Neutrophil (primary cell): ENCODE results near the gene PALD1.

ENCODE experiments used
- H3K27ac ChIP-seq: fragments of 200-600 bp; sonication (generic); 2 replicates; pipeline ENCODE4 v1.5.1; 2016; ENCODE audit warnings: mild to moderate bottlenecking, moderate library complexity
- H3K27me3 ChIP-seq: fragments of 200-600 bp; sonication (generic); 2 replicates; pipeline ENCODE4 v1.6.0; 2016; ENCODE audit warnings: mild to moderate bottlenecking
- H3K36me3 ChIP-seq: fragments of 200-600 bp; sonication (generic); 2 replicates; pipeline ENCODE4 v1.5.1; 2017
- H3K4me1 ChIP-seq, 2 experiments: fragments of 200-600 bp in 1 of 2; sonication (generic) in 1 of 2; 1 replicate in 1 of 2; 2 replicates in 1 of 2; pipeline versions ENCODE4 v1.5.1 to v1.6.1; 2013 to 2016; ENCODE audit warnings: low read depth in 1 of 2, low read length in 1 of 2, mild to moderate bottlenecking in 1 of 2, moderate library complexity in 1 of 2; ENCODE audit not compliant: control insufficient read depth in 1 of 2, insufficient read depth in 1 of 2
- H3K4me3 ChIP-seq, 2 experiments: fragments of 200-600 bp in 1 of 2; sonication (generic) in 1 of 2; 1 replicate in 1 of 2; 2 replicates in 1 of 2; pipeline ENCODE4 v1.5.1; 2013 to 2016; ENCODE audit warnings: low read depth in 1 of 2, low read length in 1 of 2, mild to moderate bottlenecking in 1 of 2, moderate library complexity in 1 of 2
- H3K9me3 ChIP-seq: fragments of 200-600 bp; sonication (generic); 2 replicates; pipeline ENCODE4 v1.5.1; 2016
- TF ChIP-seq, protein P1 (sequence below): fragments of 200-600 bp; sonication (generic); IDR thresholded peaks from 2 replicates; pipeline ENCODE4 v1.5.1; 2016; ENCODE audit warnings: antibody characterized with exemption

Gene PALD1

DNA sequence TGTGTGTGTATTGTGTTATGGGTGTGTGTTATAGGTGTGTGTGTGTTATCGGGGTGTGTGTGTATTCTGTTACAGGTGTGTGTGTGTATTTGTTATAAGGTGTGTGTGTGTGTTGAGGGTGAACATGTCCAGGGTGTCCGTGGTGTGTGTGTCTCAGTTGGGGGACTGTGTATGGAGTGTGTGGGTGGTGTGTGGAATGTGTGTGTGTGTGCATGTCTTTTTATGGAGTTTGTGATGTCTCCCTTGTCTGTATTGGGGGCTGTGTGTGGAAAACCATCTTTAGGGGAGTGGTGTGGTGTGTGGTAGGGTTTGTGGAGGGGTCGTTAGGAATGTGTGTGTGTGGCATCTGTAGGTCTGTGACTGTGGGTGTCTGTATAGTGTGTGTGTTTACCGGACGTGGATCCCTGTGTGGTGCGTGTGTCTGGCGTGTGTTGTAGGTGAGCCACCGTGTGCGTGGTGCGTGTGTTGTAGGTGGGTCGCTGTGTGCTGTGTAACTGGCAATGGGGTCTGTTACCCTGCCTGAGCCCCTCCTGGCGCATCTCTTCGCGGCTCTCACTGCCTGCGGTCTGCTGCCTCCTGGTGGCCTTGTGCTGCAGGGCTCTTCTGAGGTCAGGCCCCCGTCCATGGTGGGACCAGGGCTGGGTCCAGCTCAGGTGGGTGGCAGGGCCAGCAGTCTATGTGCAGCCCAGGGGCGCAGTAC, 61.7 kb downstream of the PALD1 start:
- no peaks in the 10 kb centered on the region for H3K4me1 ChIP-seq

DNA sequence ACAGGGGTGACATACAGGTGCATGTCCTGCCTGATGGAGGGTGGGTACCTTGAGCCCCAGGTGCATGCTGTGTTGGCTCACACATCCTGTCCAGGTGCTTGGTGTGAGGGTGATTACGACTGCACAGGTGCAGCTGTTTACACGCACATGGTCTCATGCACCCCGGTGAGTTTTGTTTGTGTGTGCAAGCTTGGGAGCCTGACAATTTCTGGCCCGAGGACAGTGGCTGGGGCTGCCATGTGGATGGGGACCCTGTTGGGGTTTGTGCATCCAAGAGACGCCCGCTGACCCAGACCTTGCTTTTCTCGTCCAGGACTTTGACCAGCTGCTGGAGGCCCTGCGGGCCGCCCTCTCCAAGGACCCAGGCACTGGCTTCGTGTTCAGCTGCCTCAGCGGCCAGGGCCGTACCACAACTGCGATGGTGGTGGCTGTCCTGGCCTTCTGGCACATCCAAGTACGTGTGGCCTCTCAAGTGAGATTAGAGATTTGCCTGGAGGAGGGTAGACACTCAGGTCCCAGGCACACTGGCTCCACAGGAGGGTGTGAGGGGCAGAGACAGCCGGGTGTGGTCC, 62.3 kb downstream of the PALD1 start:
- Histone ChIP-seq H3K9me3 (no peaks in the 10 kb centered on the region), H3K4me3 (no peak overlapping the region), H3K27me3 (no peaks in the 10 kb centered on the region), H3K4me1 (no peaks in the 10 kb centered on the region), H3K27ac (no peak overlapping the region), H3K36me3 (no peaks in the 10 kb centered on the region)
- TF ChIP-seq, protein P1, sequence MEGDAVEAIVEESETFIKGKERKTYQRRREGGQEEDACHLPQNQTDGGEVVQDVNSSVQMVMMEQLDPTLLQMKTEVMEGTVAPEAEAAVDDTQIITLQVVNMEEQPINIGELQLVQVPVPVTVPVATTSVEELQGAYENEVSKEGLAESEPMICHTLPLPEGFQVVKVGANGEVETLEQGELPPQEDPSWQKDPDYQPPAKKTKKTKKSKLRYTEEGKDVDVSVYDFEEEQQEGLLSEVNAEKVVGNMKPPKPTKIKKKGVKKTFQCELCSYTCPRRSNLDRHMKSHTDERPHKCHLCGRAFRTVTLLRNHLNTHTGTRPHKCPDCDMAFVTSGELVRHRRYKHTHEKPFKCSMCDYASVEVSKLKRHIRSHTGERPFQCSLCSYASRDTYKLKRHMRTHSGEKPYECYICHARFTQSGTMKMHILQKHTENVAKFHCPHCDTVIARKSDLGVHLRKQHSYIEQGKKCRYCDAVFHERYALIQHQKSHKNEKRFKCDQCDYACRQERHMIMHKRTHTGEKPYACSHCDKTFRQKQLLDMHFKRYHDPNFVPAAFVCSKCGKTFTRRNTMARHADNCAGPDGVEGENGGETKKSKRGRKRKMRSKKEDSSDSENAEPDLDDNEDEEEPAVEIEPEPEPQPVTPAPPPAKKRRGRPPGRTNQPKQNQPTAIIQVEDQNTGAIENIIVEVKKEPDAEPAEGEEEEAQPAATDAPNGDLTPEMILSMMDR = no peak

More for the DNA sequence above, 61.7 kb downstream of the PALD1 start:
- Histone ChIP-seq H3K27me3 (no peaks in the 10 kb centered on the region), H3K9me3 (no peaks in the 10 kb centered on the region), H3K27ac (no peak overlapping the region), H3K36me3 (no peaks in the 10 kb centered on the region), H3K4me3 (no peak overlapping the region)
- TF ChIP-seq, protein P1 = no peak

DNA sequence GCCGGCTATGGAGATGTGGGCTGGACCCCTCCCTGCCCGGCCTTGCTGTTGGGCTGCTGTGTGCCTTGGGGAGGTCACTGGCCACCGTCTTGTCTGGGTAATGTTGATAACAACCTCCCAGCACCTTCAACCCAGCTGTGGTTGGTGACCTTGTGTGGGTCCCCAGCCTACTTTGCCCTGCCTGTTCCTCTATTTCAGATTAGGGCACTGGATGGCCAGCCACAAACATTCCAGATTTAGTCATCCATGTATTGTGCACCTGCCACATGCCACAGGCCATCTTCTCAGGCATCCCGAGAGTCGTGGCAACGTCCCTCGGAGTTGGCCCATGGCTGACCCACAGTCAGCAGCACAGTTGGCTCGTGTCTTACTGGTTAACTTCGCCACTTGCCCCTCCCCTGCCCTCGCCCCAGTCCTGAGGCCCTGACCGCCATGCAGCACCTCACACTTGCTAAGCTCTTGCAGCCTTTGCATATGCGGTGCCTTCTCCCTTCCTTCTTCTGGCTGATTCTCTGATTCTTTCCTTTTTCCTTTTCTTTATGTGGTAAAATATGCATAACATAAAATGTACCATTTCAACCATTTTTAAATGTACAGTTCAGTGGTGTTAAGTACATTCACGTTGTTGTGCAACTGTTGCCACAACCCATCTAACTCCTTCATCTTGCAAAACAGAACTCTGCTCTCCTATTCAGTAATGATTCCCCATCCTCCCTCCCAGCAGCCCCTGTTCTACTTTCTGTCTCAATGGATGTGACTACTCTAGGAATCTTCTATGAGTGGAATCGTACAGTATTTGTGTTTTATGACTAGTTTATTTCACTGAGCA, 63.4 kb downstream of the PALD1 start:
- H3K9me3 ChIP-seq = no peaks in the 10 kb centered on the region
- H3K36me3 ChIP-seq = no peaks in the 10 kb centered on the region
- H3K27ac ChIP-seq = no peak overlapping the region
- H3K4me1 ChIP-seq = no peaks in the 10 kb centered on the region
- no peaks in the 10 kb centered on the region for H3K27me3 ChIP-seq
- TF ChIP-seq, protein P1 = no peak
- no peak overlapping the region for H3K4me3 ChIP-seq

DNA sequence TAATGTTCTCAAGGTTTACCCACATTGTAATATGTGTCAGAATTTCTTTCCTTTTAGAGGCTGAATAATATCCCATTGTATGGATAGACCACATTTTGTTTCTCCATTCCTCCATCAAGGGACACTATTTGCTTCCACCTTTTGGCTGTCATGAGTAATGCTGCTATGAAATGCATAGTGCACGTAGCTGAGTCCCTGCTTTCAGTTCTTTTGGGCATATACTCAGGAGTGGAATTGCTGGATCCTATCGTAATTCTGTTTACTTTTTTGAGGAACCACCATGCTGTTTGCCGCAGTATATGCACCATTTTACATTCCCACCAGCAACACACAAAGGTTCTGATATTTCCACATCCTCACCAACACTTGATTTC, 64.0 kb downstream of the PALD1 start:
- TF ChIP-seq, protein P1 = no peak
- Histone ChIP-seq H3K9me3 (no peaks in the 10 kb centered on the region), H3K27me3 (no peaks in the 10 kb centered on the region), H3K27ac (no peak overlapping the region), H3K36me3 (no peaks in the 10 kb centered on the region), H3K4me1 (no peaks in the 10 kb centered on the region), H3K4me3 (no peak overlapping the region)

DNA sequence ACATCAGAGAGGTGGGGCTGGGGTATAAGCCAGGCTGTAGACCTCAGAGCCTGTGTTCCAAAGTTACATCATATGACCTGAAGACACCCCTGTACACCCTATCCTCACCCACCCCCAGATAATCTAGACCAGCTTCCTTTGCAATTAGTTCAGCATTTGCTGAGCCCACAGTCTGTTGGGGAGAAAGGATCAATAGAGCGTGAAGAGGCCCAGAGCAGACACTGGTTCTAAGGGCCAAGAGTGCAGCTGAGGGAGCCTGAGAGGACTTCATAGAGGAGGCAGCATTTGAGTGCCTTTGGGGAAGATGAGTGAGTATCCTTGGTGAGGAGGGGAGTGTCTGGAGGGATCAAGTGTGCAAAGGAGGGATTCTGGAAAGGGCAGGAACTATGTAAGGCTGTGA, 65.3 kb downstream of the PALD1 start:
- Histone ChIP-seq H3K4me1 (no peaks in the 10 kb centered on the region), H3K9me3 (no peaks in the 10 kb centered on the region), H3K36me3 (no peaks in the 10 kb centered on the region), H3K27me3 (no peaks in the 10 kb centered on the region), H3K27ac (no peak overlapping the region), H3K4me3 (no peak overlapping the region)
- TF ChIP-seq, protein P1 = no peak
